Tibial nerve (tissue), 4 donors: ENCODE measurements around the gene GLB1L2.

Experiments
- CTCF ChIP-seq, 5 experiments: fragments of 200-600 bp in 3 of 5; fragments of 450-650 bp in 2 of 5; sonication (generic) in 3 of 5; IDR thresholded peaks; one replicate each; pipeline ENCODE4 v1.5.1; 2016 to 2019; ENCODE audit warnings: antibody characterized with exemption in 5 of 5, mild to moderate bottlenecking in 3 of 5, moderate library complexity in 2 of 5
- EP300 ChIP-seq, 2 donors: sonication (generic); formaldehyde crosslinking; IDR thresholded peaks; one replicate each; pipeline ENCODE4 v1.6.1; 2017; ENCODE audit warnings: antibody characterized with exemption in 2 of 2, mild to moderate bottlenecking in 1 of 2
- POLR2A ChIP-seq, 2 donors: fragments of 450-650 bp; IDR thresholded peaks; one replicate each; pipeline ENCODE4 v1.6.1; 2017; ENCODE audit warnings: antibody characterized with exemption in 2 of 2, mild to moderate bottlenecking in 2 of 2, moderate library complexity in 2 of 2

- no peak for TF ChIP-seq CTCF (IDR thresholded peaks at IDR 0.05)
- no peak for TF ChIP-seq EP300 (IDR thresholded peaks at IDR 0.05)
- TF ChIP-seq POLR2A (IDR thresholded peaks at IDR 0.05): no peak
These were observed 41.8 kb downstream of the GLB1L2 start for GRCh38 chr11:134373591-134374052.
